Stomach smooth muscle (tissue), 2 donors: Measurements from ENCODE around the gene MAP2K2.

Experiments used
- H3K27ac ChIP-seq: one replicate; pipeline ENCODE4 v1.7.0; 2013; ENCODE audit warnings: mild to moderate bottlenecking, low read length, inconsistent platforms
- H3K27me3 ChIP-seq, 2 donors: one replicate each; pipeline ENCODE4 v1.7.0; 2013; ENCODE audit warnings: low read length in 2 of 2; ENCODE audit not compliant: insufficient read depth in 2 of 2, control insufficient read depth in 1 of 2
- H3K36me3 ChIP-seq, 2 donors: one replicate each; pipeline ENCODE4 v1.7.0; 2013; ENCODE audit warnings: low read length in 2 of 2; ENCODE audit not compliant: control insufficient read depth in 2 of 2, insufficient read depth in 2 of 2
- H3K4me1 ChIP-seq: one replicate; pipeline ENCODE4 v1.7.0; 2013; ENCODE audit warnings: low read length; ENCODE audit not compliant: control insufficient read depth, insufficient read depth
- H3K4me3 ChIP-seq, 2 donors: one replicate each; pipeline ENCODE4 v1.7.0; 2013; ENCODE audit warnings: low read length in 2 of 2
- H3K9ac ChIP-seq, 2 donors: one replicate each; pipeline ENCODE4 v1.7.0; 2013; ENCODE audit warnings: low read length in 2 of 2, mild to moderate bottlenecking in 1 of 2
- H3K9me3 ChIP-seq, 2 donors: one replicate each; pipeline ENCODE4 v1.7.0; 2013; ENCODE audit warnings: low read length in 2 of 2; ENCODE audit not compliant: control insufficient read depth in 2 of 2
- donor health status: healthy.
- donor health status: Pancreatic carcinoma.

Gene MAP2K2

DNA sequence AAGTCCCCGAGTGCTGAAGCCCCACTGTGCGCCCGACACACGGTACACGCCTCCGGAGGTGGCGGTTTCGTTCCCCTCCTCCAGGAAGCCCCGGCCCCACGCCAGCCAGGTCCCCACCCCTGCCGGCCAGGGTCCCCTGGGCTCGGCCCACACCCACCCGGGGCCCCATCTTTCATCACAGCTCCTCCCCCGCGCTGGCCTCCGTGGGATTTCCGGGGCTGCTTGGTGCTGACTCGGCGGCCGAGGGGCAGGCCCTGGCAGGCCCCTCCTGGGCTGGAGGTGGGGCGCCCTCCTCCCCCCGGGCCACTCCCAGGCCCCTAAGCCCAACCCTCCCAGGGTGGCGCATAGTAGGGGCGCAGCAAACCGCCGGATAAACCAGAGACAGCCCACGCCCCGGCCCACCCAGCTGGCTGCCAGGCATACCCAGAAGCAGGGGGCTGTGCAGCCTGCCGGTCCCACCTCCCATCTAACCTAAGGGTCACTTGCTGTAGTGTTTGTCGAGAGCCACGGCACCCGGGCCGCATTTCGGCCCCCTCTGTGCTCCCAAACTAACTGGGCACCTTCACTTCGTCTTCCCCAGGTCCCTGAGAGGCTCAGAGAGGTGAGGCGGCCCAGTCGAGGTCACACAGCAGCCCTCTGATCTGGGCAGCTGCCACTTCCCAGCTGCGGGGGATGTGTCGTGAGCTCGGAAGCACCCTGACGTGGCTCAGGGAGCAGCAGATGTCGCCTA is 63.9 kb downstream of the MAP2K2 start:
- Histone ChIP-seq H3K27ac (peak overlapping the region; percentile 90), H3K9ac (peak overlapping the region; percentile 60 to 69), H3K36me3 (peaks cover 3 to 4% of the 10 kb centered on the region in 2 donors), H3K4me3 (peak overlapping the region in 1 of 2 donors; percentile 80), H3K27me3 (no peaks in the 10 kb centered on the region), H3K4me1 (peaks cover 74% of the 10 kb centered on the region), H3K9me3 (no peaks in the 10 kb centered on the region)

DNA sequence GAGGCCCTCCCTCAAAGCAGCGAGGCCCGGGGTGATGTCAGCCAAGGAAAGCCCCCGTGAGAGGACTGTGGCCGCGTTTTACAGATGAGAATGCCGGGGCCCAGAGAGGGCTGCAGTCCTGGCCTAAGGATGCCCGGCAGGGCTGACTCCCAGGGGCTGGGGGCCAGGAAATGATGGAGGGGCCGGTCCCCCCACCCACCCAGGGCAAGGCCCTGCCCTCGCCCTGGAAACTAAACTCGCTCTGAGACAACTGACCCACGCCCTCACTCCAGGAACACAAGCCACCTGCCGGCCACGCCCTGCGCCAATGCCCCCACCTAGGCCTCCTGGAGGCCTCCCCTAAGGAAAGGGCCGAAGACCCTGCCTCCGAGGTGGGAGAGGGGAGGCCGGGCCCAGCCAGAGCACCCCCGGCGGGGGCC is 64.5 kb downstream of the MAP2K2 start:
- H3K9ac ChIP-seq: peak overlapping the region; percentile 62 to 69
- peaks cover 72% of the 10 kb centered on the region for H3K4me1 ChIP-seq
- no peaks in the 10 kb centered on the region for H3K27me3 ChIP-seq
- H3K9me3 ChIP-seq: no peaks in the 10 kb centered on the region
- H3K4me3 ChIP-seq: peak overlapping the region in 1 of 2 donors; percentile 59
- H3K27ac ChIP-seq: peak overlapping the region; percentile 90
- H3K36me3 ChIP-seq: peaks cover 8% of the 10 kb centered on the region in 2 donors

DNA sequence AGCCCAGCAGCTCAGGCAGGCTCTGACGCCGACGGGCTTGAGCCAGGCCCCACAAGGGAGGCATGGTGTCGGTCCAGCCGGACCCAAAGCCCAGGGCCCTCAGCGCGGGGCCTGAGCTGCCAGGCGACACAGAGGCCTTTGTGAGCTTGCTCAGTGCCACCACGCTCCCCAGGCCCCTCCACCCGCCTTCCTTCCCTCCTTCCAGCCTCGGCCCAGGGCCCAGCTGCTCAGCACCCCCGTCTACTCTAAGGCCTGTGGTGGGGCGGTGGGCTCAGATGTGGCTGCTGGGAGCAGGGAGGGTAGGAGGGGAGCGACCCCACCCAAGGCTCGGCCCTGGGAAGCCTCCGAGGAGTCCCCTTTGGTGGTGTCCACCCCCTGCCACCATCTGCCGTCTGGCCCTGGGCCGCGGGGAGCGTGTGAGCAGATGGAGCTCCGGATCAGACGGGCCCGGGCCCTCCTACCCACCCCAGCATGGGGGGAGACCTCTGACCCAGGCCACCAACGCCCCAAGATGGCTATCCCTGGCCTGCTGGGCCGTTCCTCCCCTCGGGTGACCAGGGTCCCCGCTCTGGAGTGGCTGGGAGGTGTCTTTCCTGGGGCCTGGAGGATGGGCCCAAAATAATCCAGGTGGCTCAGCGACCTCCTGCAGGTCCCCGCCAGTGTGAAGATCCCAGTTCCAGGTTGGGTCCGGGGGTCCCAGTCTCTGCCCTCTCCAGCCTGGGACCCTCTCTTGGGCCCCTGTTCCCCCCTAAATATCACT is 65.0 kb downstream of the MAP2K2 start:
- no peaks in the 10 kb centered on the region for H3K27me3 ChIP-seq
- peaks cover 67% of the 10 kb centered on the region for H3K4me1 ChIP-seq
- H3K9me3 ChIP-seq: no peaks in the 10 kb centered on the region
- peak overlapping the region; percentile 31 to 59 for H3K4me3 ChIP-seq
- H3K27ac ChIP-seq: peak overlapping the region; percentile 90
- H3K9ac ChIP-seq: peak overlapping the region; percentile 62 to 69
- H3K36me3 ChIP-seq: peaks cover 9 to 10% of the 10 kb centered on the region in 2 donors

DNA sequence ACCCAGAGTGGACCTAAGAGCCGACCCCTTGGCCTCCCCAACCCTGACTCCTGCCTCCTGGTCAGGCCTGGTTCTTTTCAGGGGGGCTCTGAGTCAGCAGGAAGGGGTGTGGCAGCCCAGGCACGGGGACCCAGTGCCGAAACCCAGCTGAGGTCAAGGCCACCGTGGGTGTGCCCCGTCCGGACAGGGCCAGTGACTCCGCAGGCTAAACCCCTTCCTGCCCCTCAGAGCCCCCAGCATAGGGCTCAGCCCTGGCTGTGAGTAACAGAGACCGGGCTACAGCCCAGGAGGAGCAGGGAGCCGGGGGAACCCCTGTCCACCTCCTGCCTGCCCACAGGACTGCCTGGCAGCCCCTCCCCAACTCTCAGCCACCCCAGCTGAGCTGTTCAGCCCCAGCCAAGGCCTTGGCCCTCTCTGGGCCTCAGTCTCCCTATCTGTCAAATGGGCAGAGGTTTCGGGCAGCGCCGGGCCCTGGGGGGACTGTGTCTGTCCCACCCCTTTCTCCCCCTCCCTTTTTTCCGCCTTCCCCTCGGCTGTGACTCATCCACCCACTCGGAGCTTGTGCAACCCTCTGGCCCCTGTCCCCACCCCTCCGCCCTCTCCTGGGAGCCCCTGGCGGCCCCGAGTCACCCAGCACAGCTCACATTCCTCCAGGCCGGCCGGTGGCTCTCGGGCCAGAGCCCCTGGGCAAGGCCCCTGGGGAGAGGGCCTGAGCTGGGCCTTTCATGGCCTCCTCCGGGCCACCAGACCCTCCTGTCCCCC is 65.8 kb downstream of the MAP2K2 start:
- peaks cover 67% of the 10 kb centered on the region for H3K4me1 ChIP-seq
- no peaks in the 10 kb centered on the region for H3K27me3 ChIP-seq
- H3K9me3 ChIP-seq: no peaks in the 10 kb centered on the region
- H3K9ac ChIP-seq: peak overlapping the region; percentile 42 to 62
- H3K4me3 ChIP-seq: peak overlapping the region in 1 of 2 donors; percentile 59
- peak overlapping the region; percentile 90 for H3K27ac ChIP-seq
- H3K36me3 ChIP-seq: peaks cover 17 to 18% of the 10 kb centered on the region in 2 donors

DNA sequence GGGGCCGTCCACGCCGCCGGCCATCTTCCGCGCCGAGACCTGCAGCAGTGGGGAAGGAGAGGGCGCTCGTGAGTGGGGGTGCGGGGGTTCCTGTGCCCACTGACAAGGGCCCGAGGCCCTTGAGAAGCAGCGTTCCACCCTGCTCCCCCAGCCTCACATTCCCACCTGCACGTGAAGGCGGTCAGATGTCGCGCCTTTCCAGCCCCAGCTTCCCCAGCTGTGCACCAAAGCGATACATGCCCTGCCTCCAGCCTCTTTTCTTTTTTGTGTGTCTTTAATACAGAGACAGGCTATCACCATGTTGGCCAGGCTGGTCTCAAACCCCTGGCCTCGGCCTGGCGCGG is 68.7 kb downstream of the MAP2K2 start:
- Histone ChIP-seq H3K9me3 (no peaks in the 10 kb centered on the region), H3K9ac (no peak overlapping the region), H3K27me3 (no peaks in the 10 kb centered on the region), H3K36me3 (peaks cover 26 to 28% of the 10 kb centered on the region in 2 donors), H3K27ac (no peak overlapping the region), H3K4me3 (no peak overlapping the region), H3K4me1 (peaks cover 49% of the 10 kb centered on the region)

DNA sequence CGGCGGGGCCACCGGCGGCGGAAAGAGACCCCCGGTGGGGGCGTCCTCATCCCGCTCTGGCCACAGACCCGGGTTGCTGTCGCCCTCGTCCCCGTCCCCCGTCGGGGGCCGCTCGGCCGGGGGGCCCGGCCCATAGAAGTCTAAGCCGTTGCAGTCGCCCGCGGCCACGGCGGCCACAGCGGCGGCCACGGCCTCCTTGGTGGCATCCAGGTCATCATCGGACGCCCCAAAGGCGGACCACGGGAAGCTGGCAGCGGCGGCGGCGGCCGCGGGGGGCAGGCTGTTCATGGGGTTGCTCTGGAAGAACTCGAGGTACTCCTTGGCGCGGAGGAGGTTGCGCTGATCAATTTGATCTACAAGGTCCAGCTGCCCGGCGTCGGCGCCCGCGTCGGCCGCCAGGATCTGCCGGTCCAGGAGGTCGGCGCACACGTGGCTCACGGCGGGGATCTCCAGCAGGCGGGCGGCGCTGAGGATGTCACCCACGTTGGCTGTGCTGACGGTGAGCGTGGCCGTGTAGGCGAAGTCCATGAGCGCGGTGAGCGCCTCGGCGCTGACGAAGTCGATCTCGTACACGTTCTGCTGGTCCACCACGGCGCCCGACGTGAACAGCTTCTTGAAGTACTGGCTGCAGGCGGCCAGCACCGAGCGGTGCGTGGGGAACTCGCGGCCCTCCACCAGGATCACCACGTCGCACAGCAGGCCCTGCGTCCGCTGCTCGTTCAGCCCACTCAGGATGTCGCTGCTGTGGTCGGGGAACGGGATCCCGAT is 69.3 kb downstream of the MAP2K2 start:
- H3K27me3 ChIP-seq: no peaks in the 10 kb centered on the region
- peaks cover 45% of the 10 kb centered on the region for H3K4me1 ChIP-seq
- peaks cover 28% of the 10 kb centered on the region in 2 donors for H3K36me3 ChIP-seq
- H3K4me3 ChIP-seq: no peak overlapping the region
- H3K27ac ChIP-seq: no peak overlapping the region
- no peak overlapping the region for H3K9ac ChIP-seq
- H3K9me3 ChIP-seq: no peaks in the 10 kb centered on the region

DNA sequence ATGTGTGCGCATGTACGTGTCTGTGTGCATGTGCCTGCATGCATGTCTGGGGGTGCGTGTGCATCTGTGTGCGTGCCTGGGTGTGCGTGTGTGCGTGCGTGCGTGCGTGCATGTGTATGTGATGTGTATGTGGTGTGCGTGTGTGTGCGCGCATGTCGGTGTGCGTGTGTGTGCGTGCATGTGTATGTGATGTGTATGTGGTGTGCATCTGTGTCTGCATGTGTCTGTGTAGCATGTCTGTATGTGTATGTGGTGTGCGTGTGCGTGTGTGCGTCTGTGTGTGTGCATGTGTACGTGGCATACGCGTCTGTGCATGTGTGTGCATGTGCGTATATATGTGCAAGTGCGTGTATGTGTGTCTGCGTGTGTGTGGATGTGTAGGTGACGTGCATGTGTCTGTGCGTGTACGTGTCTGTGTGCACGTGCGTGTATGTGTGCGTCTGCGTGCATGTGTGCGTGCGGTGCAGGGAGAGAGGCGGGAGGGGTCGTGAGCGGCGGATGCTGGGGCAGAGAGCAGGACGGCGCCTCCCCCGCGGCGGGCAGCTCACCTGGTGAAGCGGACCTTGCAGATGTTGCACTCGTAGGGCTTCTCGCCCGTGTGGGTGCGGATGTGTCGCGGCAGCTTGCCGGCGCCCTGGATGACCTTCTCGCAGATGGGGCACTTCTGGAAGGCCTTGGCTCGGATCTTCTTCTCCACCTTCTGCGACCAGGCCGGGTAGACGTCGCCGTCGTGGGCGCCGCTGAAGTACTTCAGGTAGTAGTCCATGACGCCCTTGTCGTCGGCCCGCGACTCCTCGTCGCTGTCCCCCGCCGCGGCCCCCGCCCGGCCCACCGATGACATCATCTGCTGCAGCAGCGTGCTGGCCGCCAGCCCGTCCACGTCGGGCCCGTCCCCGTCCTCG is 70.2 kb downstream of the MAP2K2 start:
- peak overlapping the region in 1 of 2 donors; percentile 29 for H3K4me3 ChIP-seq
- peaks cover 28 to 30% of the 10 kb centered on the region in 2 donors for H3K36me3 ChIP-seq
- H3K4me1 ChIP-seq: peaks cover 40% of the 10 kb centered on the region
- H3K27ac ChIP-seq: no peak overlapping the region
- H3K27me3 ChIP-seq: no peaks in the 10 kb centered on the region
- no peaks in the 10 kb centered on the region for H3K9me3 ChIP-seq
- no peak overlapping the region for H3K9ac ChIP-seq

DNA sequence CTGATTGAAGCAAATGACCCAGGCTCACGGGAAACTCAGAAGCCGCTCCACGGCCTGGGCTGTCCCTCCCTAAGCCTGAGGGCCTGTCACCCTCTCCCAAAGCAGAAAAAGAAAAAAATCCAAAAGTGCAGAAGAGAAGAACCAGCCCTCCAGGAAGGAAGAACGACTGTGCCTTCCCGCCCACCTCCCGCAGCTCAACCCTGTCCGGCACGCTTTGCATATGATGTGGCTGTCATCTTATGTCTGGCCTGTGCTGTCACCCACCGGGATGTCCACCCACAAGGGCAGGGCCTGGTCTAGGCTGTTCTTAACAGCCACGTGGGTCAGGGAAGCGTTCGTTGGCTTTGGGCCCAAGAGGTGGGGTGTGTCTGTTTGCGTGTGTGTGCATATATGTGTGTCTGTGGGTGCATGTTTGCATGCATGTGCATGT is 70.9 kb downstream of the MAP2K2 start:
- Histone ChIP-seq H3K9ac (no peak overlapping the region), H3K27ac (peak overlapping the region; percentile 41), H3K4me1 (peaks cover 35% of the 10 kb centered on the region), H3K36me3 (peaks cover 28 to 30% of the 10 kb centered on the region in 2 donors), H3K27me3 (no peaks in the 10 kb centered on the region), H3K9me3 (no peaks in the 10 kb centered on the region), H3K4me3 (peak overlapping the region in 1 of 2 donors; percentile 29)

DNA sequence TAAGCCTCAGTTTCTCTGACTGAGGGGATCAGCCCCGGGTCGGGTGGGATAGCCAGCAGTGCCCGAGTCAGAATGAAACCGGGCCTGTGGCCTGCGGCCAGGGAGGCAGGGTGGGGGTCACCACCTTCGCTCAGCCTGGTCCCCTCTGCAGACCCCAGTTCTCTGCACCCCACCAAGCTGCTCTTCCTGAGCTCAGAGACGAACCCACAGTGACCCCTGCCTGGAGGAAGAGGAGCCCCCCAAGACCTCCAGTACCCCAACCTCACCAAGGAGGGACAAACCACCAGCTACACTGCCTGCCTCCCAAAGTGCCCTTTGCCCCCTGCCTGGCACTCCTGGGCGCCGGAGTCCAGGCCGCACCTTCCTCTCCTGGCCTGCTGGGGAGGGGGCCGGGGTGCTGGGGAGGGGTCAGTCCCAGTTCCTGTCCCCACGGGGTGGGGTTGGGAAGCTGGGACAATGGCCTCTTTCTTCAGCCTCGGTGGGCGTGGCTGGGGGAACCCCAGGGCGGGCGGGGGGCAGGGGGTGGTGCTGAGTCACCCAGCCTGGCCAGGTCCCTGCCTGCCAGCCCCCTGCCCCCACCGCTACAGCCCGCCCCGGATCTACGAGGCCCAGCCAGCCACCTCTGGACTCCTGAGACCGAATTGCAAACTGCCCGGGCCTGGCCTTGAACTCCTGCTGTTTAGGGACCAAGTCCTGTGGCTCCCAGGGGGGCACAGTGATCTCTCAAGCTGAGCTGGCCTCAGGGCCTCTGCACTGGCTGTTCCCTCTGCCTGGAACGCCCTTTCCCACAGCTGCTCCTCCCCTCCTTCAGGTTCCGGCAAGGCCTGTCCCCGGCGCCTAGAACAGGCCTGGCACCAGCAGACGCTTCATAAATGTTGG is 71.6 kb downstream of the MAP2K2 start:
- Histone ChIP-seq H3K36me3 (peaks cover 28 to 30% of the 10 kb centered on the region in 2 donors), H3K27ac (peak overlapping the region; percentile 46), H3K4me3 (peak overlapping the region in 1 of 2 donors; percentile 15), H3K4me1 (peaks cover 32% of the 10 kb centered on the region), H3K27me3 (no peaks in the 10 kb centered on the region), H3K9ac (no peak overlapping the region), H3K9me3 (no peaks in the 10 kb centered on the region)
